GM18868 (cell line): Measurements from ENCODE around the gene OBSL1.

Experiments
- ATAC-seq: cut with Tn5 transposase; IDR thresholded peaks from one replicate; pipeline ENCODE4 v1.9.1; 2021; ENCODE audit warnings: mild to moderate bottlenecking, moderate library complexity; ENCODE audit not compliant: unreplicated experiment

Gene OBSL1

GRCh38 chr2:219552382-219553167, 18.8 kb downstream of the OBSL1 start:
- ATAC-seq = peak; percentile 90

GRCh38 chr2:219551441-219552381, 19.6 kb downstream of the OBSL1 start:
- ATAC-seq = peak; percentile 16

- ATAC-seq = no peak
Observed at GRCh38 chr2:219549619-219550018, 21.7 kb downstream of the OBSL1 start.

- no peak for ATAC-seq
Observed at GRCh38 chr2:219548990-219549389, 22.3 kb downstream of the OBSL1 start.

GRCh38 chr2:219547621-219548020, 23.7 kb downstream of the OBSL1 start:
- no peak for ATAC-seq

- ATAC-seq = no peak
Observed at GRCh38 chr2:219545943-219546352, 25.4 kb downstream of the OBSL1 start.

GRCh38 chr2:219545295-219545942, 25.9 kb downstream of the OBSL1 start:
- ATAC-seq = no peak

GRCh38 chr2:219544567-219544966, 26.8 kb downstream of the OBSL1 start:
- no peak for ATAC-seq

GRCh38 chr2:219543596-219544358, 27.6 kb downstream of the OBSL1 start, which contains the start of the genes CHPF and TMEM198:
TSS of gene CHPF (minus strand) at chr2:219543809. CDS start at chr2:219543538, 271 bp downstream.
TSS of gene TMEM198 (plus strand) at chr2:219544028. CDS start at chr2:219544728, 700 bp downstream.
- ATAC-seq = peak; percentile 78

GRCh38 chr2:219542931-219543595, 28.3 kb downstream of the OBSL1 start:
- ATAC-seq = peak; percentile 37

- peak; percentile 63 for ATAC-seq
Observed at GRCh38 chr2:219541611-219542180, 29.6 kb downstream of the OBSL1 start.

- no peak for ATAC-seq
Observed at GRCh38 chr2:219540784-219541504, 30.4 kb downstream of the OBSL1 start.

- ATAC-seq = no peak
Observed at GRCh38 chr2:219539926-219540678, 31.2 kb downstream of the OBSL1 start.

- ATAC-seq = no peak
Observed at GRCh38 chr2:219538956-219539788, 32.2 kb downstream of the OBSL1 start.

- no peak for ATAC-seq
Observed at GRCh38 chr2:219538504-219538951, 32.8 kb downstream of the OBSL1 start.

GRCh38 chr2:219537657-219538488, 33.5 kb downstream of the OBSL1 start:
- ATAC-seq = no peak
